HG02884 (cell line): ENCODE measurements around the gene PLA2G1B.

ENCODE experiments used
- ATAC-seq: cut with Tn5 transposase; IDR thresholded peaks from one replicate; pipeline ENCODE4 v1.9.1; 2021; ENCODE audit warnings: mild to moderate bottlenecking, moderate library complexity; ENCODE audit not compliant: unreplicated experiment

Gene PLA2G1B

DNA sequence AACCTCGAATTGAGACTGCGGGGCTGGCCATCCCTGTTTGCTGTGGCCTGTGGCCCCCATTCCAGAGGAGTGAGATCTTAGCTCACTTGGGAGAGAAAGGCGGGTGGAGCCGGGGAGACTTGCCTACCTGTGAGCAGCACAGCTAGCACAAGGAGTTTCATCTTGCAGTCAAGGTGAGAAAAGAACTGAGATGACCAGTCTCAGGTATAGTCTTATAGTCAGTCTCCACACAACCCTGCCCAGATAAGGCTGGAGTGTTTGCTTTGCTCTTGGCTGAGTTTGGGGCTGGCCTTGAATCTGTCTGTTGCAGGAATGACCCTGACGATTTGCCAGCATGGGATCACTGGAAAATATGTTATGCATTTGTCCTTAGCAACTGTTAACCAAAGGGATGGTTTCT lies at the start of gene PLA2G1B:
PLA2G1B (minus strand) TSS at position 187 of the 400 bp plus-strand sequence; CDS start at position 161, 26 bp downstream.
- no peak for ATAC-seq

DNA sequence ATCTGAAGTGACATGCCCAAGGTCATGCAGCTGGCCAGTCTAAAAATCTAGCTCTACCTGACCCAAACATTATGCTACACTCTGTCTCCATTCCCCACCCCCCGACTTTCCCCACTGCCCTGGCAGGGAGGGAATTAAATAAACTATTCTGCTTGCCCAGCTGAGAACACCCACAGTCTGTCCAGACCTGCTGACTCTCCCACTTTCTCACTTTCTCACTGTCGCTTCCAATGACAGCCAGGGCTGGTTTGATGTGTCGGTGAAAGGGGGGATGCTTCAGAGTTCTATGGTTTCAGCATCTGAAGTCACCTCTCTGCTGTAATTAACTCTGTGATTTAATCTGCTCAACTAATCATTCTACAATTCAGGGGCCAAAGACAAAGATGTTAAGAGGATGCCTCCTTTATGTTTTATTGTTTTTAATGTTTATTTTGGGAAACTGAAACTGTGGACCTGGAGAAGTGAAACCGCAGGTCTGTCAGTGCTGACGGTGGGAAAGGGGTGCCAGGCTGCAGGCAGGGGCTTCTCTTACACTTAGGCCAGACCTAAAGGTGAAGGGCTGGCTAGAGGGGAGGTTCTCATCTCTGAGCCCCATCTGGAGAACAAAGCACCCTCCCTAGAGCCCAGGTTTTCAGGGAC lies 49.5 kb upstream of the PLA2G1B start:
- no peak for ATAC-seq

DNA sequence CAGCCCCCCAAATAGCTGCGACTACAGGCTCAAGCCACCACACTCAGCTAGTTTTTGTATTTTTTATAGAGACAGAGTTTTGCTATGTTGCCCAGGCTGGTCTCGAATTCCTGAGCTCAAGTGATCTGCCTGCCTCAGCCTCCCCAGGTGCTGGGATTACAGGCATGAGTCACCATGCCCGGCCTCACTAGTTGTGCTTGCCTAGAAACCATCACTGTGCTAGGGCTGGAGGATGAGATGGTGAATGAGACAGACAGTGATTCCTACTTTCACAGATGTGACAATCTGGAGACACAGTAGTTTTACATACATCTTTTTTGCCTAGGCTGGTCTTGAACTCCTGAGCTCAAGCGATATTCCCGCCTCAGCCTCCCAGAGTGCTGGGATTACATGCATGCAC lies 48.8 kb upstream of the PLA2G1B start:
- no peak for ATAC-seq

DNA sequence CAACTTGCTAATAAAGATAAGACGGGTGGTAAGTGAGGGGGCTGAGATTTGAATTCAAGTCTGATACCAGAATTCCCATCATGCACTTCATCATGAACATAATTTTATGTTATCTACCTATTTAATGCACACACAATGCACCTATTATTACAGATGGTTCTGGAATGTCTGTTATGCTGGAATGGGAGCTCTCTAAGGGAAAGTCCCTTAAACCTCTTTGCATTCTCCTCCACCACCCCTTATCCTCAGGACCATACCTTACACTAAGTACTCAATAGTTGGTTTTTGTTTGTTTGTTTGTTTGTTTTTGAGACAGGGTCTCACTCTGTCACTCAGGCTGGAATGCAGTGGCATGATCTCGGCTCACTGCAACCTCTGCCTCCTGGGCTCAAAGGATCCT lies 48.4 kb upstream of the PLA2G1B start:
- no peak for ATAC-seq

DNA sequence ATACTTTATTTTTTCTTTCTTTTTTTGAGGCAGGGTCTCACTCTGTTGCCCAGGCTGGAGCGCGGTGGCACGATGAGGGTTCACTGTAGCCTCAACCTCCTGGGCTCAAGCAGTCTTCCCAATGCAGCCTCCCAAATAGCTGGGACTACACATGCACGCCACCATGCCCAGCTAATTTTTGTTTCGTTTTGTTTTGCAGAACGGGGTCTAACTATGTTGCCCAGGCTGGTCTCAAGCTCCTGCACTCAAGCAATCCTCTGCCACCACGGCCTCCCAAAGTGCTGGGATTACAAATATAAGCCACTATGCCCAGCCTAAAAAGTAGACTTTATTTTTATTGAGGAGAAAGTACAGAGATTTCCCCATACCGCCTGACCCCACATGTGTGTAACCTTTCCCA lies 46.1 kb upstream of the PLA2G1B start:
- ATAC-seq: no peak

DNA sequence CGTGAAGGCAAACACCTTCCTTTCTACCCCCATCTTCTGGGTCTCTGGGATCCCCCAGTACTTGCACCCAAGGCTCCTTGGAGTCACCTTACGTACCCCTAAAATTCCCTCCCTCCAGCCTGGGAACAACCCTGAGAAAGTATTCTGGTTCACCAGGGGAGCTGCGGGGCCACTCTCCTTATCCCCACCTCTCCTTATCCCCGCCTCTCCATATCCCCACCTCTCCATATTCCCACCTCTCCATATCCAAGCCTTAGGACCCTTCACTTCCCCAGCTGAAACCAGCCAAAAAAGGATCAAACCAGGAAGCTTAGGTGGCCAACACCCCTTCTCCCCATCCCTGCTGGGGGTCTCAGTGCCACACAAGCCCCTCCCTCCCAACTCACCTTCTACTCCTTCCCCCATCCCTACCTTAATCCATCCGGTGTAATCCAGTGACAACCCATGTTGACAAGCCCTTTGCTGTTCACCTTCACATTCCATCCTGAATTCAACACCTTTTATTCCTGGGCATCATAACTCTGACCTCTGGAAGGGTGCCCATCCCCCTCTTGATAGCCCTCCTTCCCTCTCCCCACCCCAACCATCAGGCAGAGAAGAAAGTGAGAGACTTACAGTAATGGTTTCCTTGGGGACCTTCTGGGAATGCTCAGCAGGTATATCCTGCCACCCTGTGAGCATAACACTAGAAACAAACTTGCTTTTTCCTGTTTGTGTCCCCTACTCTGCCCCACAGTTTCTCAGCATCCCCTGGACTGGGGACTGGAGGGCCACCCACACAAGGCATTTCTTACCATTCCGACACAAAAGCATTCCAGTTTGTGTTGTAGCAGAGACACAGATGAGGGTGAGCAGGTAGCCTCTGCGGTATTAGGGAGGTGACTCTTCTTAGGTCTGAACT lies 43.0 kb upstream of the PLA2G1B start:
- no peak for ATAC-seq

DNA sequence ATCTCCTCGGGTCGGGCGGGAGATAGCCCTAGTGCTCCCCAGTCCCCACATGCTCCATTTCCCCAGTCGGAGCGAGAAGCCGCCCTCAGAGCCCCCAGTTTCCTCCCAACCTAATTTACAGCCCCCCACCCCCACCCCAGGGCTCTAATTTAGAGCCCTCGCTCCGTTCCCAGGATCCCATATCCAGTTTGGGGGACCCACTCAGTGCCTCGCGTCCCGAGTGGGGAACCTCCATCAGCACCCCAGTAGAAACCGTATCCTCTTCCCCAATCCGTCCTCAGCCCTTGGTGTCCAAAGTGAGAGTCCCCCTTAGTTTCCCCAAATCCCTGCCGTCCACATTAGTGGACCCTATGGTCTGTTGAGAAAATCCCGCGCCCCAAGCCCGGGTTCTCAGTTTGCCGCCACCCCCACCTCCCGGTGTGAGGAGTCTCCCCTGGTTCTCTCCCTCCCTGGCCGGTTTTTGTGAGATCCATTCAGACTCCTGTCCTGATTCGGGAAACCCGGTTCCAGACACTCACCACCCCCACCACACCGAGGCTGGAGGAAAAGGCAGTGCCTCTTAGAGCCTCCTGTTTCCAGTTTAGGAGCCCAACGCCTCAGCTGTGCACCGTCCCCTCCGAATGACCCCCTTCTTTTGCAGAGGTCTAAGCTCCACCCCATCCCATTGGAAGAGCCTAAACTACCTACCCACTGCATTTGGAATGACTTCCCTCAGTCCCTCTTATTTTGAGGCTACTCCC lies 42.2 kb upstream of the PLA2G1B start:
- ATAC-seq: no peak

DNA sequence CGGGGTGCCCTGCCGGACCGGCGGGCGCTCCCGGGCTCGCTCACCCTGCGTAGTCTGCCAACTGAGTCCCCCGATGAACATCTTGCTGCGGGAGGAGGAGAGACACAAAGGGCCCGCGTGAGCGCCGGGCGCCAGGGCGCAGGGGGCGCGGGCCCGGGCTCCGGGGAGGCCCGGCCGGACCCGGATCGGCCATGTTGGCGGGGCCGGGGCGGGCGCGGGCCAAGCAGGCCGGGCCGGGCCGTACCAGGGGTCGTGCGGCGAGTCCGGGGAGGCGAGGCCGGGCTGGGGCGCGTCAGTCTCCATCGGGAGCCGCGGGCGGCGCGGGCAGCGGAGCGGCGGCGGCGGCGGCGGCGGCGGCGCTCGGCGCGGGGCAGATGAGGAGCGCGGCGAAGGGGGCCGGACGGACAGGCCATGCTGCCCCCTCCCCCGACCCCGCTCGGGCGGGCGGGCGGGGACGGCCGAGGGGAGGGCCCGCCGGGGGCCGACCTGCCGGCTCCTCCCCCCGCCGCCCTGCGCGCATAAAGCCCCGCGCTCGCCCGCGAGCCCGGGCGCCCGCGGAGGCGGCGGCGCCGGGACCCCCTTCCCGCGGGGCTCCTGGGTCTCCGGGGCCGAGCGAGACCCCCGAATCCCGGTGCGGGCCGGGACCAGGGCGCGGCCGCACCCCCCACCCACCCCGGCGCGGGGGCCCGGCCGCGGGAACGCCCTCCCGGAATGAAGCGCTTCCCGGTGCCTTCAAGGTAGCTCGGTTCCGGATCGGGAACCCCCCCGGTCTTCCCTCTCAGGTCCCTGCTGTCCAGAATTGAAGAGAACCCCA lies 41.4 kb upstream of the PLA2G1B start, which contains the start of gene MSI1:
MSI1 (minus strand) TSS at position 376 of the 814 bp plus-strand sequence; CDS start at position 303, 73 bp downstream.
- no peak for ATAC-seq

DNA sequence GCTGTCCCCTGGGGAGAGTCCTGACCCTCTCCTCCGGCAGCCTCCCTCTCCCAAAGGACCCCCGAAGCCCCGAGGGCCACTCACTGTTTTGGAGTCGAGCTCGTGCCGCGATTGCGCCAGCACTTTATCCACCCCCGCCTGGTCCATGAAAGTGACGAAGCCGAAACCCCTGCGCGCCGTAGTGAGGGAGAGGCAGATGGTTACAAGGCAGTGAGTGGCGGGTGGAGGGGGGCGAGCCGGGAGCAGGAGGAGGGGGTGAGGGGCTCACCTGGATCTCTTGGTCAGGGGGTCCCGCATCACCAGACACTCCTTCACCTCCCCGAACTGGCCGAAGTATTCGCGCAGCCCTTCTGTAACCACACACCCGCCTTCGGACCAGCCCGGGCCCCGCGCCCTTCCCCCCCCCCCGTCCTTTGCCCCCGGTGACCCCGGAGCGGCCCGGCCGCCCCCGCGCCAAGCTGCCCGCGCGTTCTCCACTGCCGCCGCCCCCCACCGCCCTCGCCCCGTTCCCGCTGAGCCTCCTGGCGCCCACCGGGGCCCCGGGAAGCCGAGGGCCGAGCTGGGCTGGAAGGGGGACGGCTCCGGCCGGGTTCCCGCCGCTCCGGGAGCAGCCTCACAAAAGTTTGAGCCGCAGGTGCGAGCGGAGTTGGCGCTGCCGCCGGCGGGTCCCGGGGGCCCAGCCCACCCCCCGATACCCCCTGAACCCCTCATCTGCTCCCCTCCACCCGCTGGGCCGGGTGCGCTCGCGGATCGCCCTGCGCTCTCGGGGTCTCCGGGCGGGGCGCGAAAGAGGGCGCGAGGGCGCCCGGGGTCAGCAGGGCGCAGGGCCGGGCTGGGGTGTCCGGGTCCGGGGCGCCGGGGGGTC lies 40.6 kb upstream of the PLA2G1B start:
- no peak for ATAC-seq

DNA sequence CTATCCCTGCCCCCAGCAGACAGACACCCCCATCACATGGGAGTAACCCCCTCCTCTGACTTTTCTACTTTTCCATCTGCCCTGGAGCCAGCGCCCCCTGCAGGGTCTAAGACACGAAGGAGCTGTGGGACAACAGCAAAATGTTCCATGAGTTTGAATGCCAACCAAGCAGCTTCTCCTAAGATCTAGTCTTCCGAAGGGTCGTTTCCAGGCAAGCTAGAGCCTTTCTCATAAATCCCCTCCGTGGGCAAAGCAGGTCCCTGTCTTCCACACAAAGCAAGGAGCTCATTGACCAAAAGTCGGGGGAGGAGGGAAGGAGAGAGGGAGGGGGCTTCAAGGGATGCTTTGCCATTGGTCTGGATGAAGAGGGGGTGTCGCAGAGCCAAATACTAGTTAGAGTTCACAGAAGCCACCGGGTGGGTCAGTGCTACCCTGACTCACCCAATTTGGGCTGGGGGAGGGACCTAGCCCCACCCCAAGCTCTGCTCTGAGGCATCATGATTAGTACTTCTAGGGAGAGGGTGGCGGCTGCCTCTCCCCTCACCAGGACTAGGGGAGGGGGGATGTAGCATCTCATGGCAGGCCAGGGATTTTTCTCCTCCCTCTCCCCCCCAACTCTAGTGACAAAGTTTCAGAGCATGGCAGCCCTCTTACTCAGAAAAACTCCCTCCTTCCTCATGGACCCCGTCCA lies 39.8 kb upstream of the PLA2G1B start:
- ATAC-seq: no peak

DNA sequence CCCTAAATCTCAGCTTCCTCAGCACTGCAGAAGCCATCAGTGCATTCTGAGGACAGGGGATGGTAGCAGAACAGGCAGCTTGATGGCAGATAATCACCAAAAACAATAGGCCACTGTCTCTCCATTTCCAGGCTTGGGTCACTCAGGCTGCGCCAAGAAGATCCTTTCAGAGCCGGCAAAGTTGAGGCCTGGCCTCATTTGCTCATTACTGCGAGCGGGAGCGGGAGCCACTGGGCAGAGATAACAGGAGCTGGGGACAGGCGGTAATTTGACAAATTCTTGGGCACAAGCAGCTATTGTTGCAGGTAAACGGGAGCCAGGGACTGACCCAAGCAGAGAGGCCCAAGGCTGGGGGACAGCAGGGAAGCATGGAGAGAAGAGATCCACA lies 39.3 kb upstream of the PLA2G1B start:
- ATAC-seq: no peak

DNA sequence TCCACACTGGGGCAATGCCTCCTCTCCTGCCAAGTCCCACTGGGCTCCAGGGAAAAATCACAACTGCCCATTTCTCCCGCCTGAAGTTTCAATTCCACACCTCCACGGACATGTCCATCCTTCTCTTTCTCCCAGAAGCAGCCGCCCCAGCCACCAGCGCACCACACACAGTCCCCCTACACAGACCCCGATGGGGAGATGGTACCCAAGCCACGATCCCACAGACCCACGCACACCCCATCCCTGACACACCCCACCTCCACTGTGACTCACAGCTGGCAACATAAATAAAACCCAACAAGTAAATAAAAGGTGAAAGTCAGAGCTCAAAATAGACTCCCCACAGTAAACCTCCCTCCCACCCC lies 38.7 kb upstream of the PLA2G1B start:
- no peak for ATAC-seq

DNA sequence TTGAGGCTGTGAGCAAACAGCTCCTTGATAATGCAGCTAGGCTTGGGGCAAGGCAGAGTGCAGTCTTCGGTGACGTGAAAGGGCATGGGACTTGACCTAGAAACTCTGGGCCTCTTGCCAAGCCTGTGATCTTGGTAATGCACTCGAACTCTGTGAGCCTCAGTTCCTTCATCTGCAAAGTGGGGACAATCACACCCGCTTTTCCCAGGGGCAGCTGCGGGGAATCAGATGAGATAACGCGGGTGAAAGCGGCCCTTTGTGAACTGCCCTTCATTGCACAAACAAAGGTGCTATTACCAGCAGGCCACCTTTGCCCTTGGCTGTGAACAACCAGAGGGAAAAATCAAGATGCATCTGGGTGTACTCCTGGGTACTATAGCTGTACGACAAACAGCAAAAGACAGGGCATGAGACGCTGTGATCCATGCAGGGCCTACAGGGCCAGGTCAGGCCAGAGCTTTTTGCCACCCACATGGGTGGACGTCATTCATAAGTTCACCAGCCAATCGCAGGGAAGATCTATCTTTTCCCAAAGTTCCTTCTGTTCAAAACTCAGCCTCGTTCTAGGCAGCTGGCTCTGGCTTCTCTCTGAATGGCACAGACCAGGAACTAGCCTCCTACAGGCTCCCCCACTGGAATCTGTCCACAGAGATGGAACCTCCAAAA lies 38.2 kb upstream of the PLA2G1B start:
- ATAC-seq: no peak

DNA sequence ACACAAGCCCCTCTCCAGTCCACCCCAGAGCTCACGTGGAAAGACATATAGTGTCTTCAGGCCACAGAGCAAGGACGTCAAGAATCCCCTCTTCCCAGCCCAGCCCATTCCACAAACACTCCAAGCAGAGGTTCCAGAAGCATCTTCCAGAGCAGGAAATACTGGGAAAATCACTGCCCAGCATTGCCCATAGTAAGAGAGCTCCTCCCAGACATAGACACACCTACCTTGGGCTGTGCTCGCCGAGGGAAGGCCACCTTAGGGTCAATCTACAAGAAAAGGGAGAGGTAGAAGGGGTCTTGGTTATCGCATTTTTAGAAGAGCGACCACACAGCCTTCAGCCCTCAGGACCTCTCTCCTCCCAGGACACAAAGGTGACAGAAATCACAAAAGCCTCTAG lies 36.9 kb upstream of the PLA2G1B start:
- ATAC-seq: no peak

DNA sequence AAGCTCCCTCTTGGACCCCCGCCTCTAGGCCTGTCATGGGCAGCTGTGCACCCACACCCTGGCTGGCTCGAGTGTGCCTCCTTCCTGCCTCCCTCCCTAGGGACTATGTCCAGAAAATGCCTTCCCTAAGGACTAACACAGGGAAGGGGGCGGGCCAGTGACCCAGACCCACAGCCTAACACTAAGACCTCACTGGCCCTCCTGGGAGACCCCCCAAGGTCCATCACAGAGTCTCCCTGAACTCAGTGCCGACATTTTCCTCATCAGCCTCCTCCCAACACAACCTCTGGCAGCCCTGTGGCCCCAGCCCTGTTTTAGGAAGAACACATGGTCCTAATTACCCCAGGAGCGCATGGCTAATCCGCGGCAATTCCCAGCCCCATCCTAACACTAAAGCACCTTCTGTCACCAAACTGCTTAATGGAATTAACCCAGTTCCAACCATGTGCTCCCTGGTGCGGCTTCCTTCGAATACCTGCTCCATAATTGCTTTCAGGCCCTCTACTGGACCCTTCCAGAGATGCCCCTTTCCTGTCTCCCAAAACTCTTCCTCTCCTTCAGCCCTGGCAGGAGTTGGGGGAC lies 35.8 kb upstream of the PLA2G1B start:
- no peak for ATAC-seq

DNA sequence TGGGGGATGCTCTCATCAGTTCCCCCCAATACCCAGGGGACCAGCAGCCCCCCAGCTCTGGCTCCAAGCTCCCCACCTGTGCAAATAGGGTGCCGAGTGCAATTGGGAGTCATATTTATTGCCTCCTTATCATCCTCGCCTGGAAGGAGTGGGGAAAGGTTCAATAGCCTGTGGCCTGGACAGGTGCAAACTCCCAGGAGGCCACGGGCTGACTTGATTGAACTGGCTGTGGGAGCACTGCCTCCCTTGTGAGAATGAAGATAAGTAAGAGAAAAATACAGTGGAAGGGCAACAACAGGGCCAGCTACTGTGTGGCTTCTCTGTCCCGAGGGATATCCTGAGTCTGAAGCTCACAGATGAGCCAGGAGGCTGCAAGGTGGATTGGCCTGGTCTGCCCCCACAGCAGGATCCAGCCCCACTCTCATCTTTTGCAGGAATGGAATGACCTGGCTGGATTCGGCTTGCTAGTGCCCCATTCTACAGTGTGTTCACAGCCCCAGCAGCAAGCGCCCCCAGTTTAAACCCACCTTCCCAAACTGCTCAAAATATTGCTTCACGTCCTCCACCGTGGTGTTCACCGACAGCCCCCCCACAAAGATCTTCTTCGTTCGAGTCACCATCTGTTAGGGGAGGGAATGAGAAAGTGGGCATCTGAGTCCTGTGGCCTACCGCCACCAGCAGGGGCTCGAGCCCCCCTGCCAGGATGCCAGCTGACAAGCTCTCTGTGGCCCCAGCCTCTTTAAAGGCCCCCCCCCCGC lies 35.1 kb upstream of the PLA2G1B start:
- no peak for ATAC-seq

DNA sequence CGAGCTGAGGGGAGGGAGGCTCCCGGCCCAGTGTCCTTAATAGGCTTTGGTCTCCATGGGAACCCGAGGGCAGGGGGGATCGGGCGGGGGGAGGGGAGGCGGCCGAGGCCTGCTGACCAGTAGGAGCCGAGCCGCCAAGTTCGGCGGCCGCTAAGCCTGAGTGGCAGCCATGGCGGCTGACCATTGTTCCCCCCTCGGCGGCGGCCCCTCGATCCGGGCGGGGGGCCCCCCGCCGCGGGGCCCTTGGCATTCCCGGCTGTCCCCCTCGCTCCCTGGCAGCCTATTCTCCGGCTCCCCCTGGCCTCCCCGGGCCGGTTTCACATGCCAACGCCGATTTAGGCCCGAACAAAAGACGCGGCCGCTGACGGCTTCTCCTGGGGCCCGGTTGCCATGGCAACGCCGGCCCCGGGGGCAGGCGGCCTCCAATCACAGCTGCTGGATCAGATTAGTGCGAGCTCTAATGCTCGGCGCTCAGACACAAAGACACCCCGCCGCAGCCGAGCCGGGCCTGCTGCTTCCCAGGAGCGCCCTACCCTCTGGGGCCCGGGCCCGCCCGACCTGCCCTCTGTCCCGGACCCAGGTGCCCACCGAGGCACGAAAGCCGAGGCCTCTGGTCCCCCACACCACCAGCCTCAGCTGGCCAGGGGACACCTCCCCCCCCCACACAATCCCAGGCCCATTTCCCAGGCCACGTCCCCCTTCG lies 34.1 kb upstream of the PLA2G1B start:
- ATAC-seq: no peak
